ENCODE results near the gene CDCA8.

DNA sequence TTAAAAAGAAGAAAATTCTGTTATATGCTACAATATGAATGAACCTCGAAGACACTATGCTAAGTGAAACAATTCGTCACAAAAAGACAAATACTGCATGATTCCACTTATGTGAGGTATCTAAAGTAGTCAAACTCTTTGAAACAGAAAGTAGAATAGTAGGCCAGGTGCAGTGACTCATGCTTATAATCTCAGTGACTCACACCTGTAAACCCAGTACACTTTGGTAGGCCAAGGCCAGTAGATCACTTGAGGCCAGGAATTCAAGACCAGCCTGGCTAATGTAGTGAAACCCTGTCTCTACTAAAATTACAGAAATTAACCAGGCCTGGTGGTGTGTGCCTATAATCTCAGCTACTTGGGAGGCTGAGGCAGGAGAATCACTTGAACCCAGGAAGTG lies 46.9 kb downstream of the CDCA8 start:
- TF ChIP-seq, protein P1, sequence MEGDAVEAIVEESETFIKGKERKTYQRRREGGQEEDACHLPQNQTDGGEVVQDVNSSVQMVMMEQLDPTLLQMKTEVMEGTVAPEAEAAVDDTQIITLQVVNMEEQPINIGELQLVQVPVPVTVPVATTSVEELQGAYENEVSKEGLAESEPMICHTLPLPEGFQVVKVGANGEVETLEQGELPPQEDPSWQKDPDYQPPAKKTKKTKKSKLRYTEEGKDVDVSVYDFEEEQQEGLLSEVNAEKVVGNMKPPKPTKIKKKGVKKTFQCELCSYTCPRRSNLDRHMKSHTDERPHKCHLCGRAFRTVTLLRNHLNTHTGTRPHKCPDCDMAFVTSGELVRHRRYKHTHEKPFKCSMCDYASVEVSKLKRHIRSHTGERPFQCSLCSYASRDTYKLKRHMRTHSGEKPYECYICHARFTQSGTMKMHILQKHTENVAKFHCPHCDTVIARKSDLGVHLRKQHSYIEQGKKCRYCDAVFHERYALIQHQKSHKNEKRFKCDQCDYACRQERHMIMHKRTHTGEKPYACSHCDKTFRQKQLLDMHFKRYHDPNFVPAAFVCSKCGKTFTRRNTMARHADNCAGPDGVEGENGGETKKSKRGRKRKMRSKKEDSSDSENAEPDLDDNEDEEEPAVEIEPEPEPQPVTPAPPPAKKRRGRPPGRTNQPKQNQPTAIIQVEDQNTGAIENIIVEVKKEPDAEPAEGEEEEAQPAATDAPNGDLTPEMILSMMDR (IDR thresholded peaks at IDR 0.05), result no peak
- no peak for TF ChIP-seq POLR2A (IDR thresholded peaks at IDR 0.05)

Data from uterus (tissue), 2 donors.